A549 (cell line): Measurements from ENCODE around the gene MVP. TPM values are rescaled to one million over a fixed set of nuclear protein-coding genes. Genes with fewer than 3 reads are reported as not detected.
A peak's percentile ranks its signal among the peaks of the same experiment; 100 is the strongest.

Experiments
- ATAC-seq, 2 experiments: fragments of 200-7000 bp in 1 of 2; fragments of >200 bp in 1 of 2; cut with Nextera tagmentation in 1 of 2; cut with Tn5 transposase in 1 of 2; 3 replicates each; pipeline versions ENCODE4 v1.8.0 to v1.9.1; 2018 to 2020; ENCODE audit warnings: mild to moderate bottlenecking in 1 of 2, moderate library complexity in 1 of 2
- CTCF ChIA-PET: fragments of 300-600 bp; sonication (Branson Sonifier 250); formaldehyde crosslinking; extraction: SDS; loops from one replicate; lab custom pipeline; 2021; ENCODE audit warnings: antibody characterized with exemption, inconsistent platforms; lab: Yijun Ruan, JAX
- POLR2A ChIA-PET: fragments of 350-600 bp; formaldehyde crosslinking; extraction: SDS; loops from one replicate; lab custom pipeline; 2021; ENCODE audit warnings: antibody characterized with exemption, inconsistent platforms; lab: Yijun Ruan, JAX
- DNase-seq, 2 experiments: peaks; one replicate each; pipeline versions ENCODE4 v3.0.0 to v3.0.0-alpha.2; 2011 to 2016; ENCODE audit warnings: low read depth in 1 of 2, low spot score in 1 of 2
- FAIRE-seq: peaks from 2 replicates; lab custom pipeline; 2011; peaks lifted over from hg19 to GRCh38; lab: Jason Lieb, UNC
- H3K27ac ChIP-seq, 2 experiments: fragments of >200 bp; sonication (Bioruptor Twin); formaldehyde crosslinking; 3 replicates each; pipeline ENCODE4 v1.5.1; 2016 to 2017
- H3K4me1 ChIP-seq: fragments of >200 bp; sonication (Bioruptor Twin); formaldehyde crosslinking; 3 replicates; pipeline ENCODE4 v1.6.1; 2016
- H3K4me2 ChIP-seq: fragments of >200 bp; sonication (Bioruptor Twin); formaldehyde crosslinking; 3 replicates; pipeline ENCODE4 v1.6.1; 2016
- H3K4me3 ChIP-seq: fragments of >200 bp; sonication (Bioruptor Twin); formaldehyde crosslinking; 3 replicates; pipeline ENCODE4 v1.5.1; 2016
- H3K9me3 ChIP-seq: fragments of >200 bp; sonication (Bioruptor Twin); formaldehyde crosslinking; 3 replicates; pipeline ENCODE4 v1.6.1; 2016
- EHF ChIP-seq: fragments of 250-450 bp; sonication (Bioruptor Pico); IDR thresholded peaks from 2 replicates; pipeline ENCODE4 v1.5.0; 2020; ENCODE audit warnings: mild to moderate bottlenecking
- EHMT2 ChIP-seq: fragments of 200-600 bp; sonication (generic); IDR thresholded peaks from 2 replicates; pipeline ENCODE4 v1.6.1; 2016; ENCODE audit warnings: antibody characterized with exemption, low read depth, mild to moderate bottlenecking, moderate library complexity
- ESRRA ChIP-seq: fragments of 150-350 bp; IDR thresholded peaks from 2 replicates; pipeline ENCODE4 v1.6.1; 2014; ENCODE audit warnings: mild to moderate bottlenecking, low read length, borderline replicate concordance
- FOSB ChIP-seq: fragments of 250-450 bp; sonication (Bioruptor Pico); IDR thresholded peaks from 2 replicates; pipeline ENCODE4 v1.5.0; 2020; ENCODE audit warnings: mild to moderate bottlenecking, moderate library complexity
- GATA3 ChIP-seq: IDR thresholded peaks from 2 replicates; pipeline ENCODE4 v1.6.1; 2012; ENCODE audit warnings: borderline replicate concordance
- HOXB5 ChIP-seq: fragments of 250-450 bp; sonication (Bioruptor Pico); IDR thresholded peaks from 2 replicates; pipeline ENCODE4 v1.5.0; 2020; ENCODE audit warnings: mild to moderate bottlenecking, moderate library complexity
- JUNB ChIP-seq: fragments of >200 bp; sonication (Bioruptor Twin); formaldehyde crosslinking; IDR thresholded peaks from 2 replicates; pipeline ENCODE4 v1.6.1; 2016
- MAFK ChIP-seq: fragments of 450-650 bp; IDR thresholded peaks from 2 replicates; pipeline ENCODE4 v1.6.1; 2014; ENCODE audit not compliant: partially characterized antibody
- MYC ChIP-seq: IDR thresholded peaks from 2 replicates; pipeline ENCODE4 v1.6.1; 2012; ENCODE audit warnings: mild to moderate bottlenecking, inconsistent platforms, low read length, improper control_type of control experiment, borderline replicate concordance
- NR3C1 ChIP-seq: fragments of >200 bp; sonication (Bioruptor Twin); formaldehyde crosslinking; IDR thresholded peaks from 3 replicates; pipeline ENCODE4 v1.6.1; 2017
- POLR2A ChIP-seq: IDR thresholded peaks from 2 replicates; pipeline ENCODE4 v1.6.1; 2012; ENCODE audit warnings: mild to moderate bottlenecking, low read length
- RARB ChIP-seq: fragments of 250-450 bp; sonication (Bioruptor Pico); IDR thresholded peaks from 2 replicates; pipeline ENCODE4 v1.8.0; 2021; ENCODE audit warnings: mild to moderate bottlenecking, moderate library complexity
- RCOR1 ChIP-seq: fragments of 150-350 bp; IDR thresholded peaks from 2 replicates; pipeline ENCODE4 v1.6.1; 2014; ENCODE audit warnings: antibody characterized with exemption, low read length, low read depth
- RFX5 ChIP-seq: fragments of 450-650 bp; IDR thresholded peaks from 2 replicates; pipeline ENCODE4 v1.7.1; 2014; ENCODE audit warnings: antibody characterized with exemption, mild to moderate bottlenecking, moderate library complexity
- ZNF302 ChIP-seq: fragments of 250-450 bp; sonication (Bioruptor Pico); IDR thresholded peaks from 2 replicates; pipeline ENCODE4 v1.9.0; 2021; ENCODE audit warnings: inconsistent platforms, mild to moderate bottlenecking, moderate library complexity
- WGBS: methylation state at CpG from one replicate; pipeline ENCODE4 v1.1.6; 2017; ENCODE audit errors: missing lambda C conversion rate; 5-methylcytosine and 5-hydroxymethylcytosine counted together
- polyA plus RNA-seq, 4 experiments: library from polyadenylated mRNA; depleted of rRNA in 3 of 4; stranded (reverse); fragments of >200 nt; fragmentation: RNase III in 1 of 4; extraction: RNeasy Plus Mini Kit Qiagen cat#74134 plus additional on column Dnase treatment in 1 of 4; gene quantifications; 2 replicates in 3 of 4; 3 replicates in 1 of 4; pipeline ENCODE4 v1.2.3, GENCODE V29; 2011 to 2017
- TF ChIP-seq, protein P1 (sequence below): fragments of 450-650 bp; IDR thresholded peaks from 2 replicates; pipeline ENCODE4 v1.6.1; 2014; ENCODE audit warnings: antibody characterized with exemption
- TF ChIP-seq, protein P2 (sequence below): IDR thresholded peaks from 2 replicates; pipeline ENCODE4 v1.6.1; 2012
- TF ChIP-seq, protein P3 (sequence below): IDR thresholded peaks from 2 replicates; pipeline ENCODE4 v1.6.1; 2012
- TF ChIP-seq, protein P4 (sequence below): fragments of 250-450 bp; sonication (Bioruptor Pico); IDR thresholded peaks from 2 replicates; pipeline ENCODE4 v1.5.0; 2021; ENCODE audit warnings: mild to moderate bottlenecking, moderate library complexity, borderline replicate concordance
- TF ChIP-seq, protein P5 (sequence below): fragments of >200 bp; sonication (Bioruptor Twin); formaldehyde crosslinking; IDR thresholded peaks from 2 replicates; pipeline ENCODE4 v1.6.1; 2016
- TF ChIP-seq, protein P6 (sequence below): fragments of 250-450 bp; sonication (Bioruptor Pico); IDR thresholded peaks from 2 replicates; pipeline ENCODE4 v1.5.0; 2020; ENCODE audit warnings: low read depth, mild to moderate bottlenecking, moderate library complexity

MVP gene
- polyA plus RNA-seq, 2 of the 4 experiments (the other 2 are of a cell fraction), result 73.3 to 106 TPM

DNA sequence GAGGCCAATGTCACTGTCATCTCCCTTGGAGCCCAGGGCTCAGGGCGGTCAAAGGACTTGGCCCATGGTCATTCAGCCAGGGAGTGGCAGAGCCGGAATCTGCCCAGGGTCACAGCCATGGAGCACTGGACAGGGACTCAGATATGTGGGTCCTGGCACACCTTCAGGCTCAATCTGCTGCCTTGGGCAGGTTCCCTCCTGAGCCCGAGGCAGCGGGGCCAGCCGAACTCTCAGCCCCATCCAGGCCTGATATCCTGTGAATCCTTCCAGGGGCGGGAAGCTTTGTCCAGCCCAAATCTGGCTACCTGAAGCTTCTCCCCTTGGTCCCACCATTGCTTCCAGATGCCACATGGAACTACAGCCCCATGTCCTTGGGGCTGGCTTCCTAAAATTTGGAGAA, 54.9 kb downstream of the MVP start:
- TF ChIP-seq MYC (no peak), RCOR1 (no peak), EHMT2 (no peak), RARB (CRISPR knock-in tag) (no peak), HOXB5 (CRISPR knock-in tag) (no peak), ESRRA (no peak), RFX5 (no peak), JUNB (no peak), MAFK (no peak), FOSB (CRISPR knock-in tag) (no peak), EHF (CRISPR knock-in tag) (no peak), GATA3 (no peak), NR3C1 (no peak)
- TF ChIP-seq, protein P1, sequence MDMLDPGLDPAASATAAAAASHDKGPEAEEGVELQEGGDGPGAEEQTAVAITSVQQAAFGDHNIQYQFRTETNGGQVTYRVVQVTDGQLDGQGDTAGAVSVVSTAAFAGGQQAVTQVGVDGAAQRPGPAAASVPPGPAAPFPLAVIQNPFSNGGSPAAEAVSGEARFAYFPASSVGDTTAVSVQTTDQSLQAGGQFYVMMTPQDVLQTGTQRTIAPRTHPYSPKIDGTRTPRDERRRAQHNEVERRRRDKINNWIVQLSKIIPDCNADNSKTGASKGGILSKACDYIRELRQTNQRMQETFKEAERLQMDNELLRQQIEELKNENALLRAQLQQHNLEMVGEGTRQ, result no peak
- TF ChIP-seq, protein P2, sequence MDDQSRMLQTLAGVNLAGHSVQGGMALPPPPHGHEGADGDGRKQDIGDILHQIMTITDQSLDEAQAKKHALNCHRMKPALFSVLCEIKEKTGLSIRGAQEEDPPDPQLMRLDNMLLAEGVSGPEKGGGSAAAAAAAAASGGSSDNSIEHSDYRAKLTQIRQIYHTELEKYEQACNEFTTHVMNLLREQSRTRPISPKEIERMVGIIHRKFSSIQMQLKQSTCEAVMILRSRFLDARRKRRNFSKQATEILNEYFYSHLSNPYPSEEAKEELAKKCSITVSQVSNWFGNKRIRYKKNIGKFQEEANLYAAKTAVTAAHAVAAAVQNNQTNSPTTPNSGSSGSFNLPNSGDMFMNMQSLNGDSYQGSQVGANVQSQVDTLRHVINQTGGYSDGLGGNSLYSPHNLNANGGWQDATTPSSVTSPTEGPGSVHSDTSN, result no peak
- TF ChIP-seq, protein P3, sequence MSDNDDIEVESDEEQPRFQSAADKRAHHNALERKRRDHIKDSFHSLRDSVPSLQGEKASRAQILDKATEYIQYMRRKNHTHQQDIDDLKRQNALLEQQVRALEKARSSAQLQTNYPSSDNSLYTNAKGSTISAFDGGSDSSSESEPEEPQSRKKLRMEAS, result no peak
- TF ChIP-seq, protein P4, sequence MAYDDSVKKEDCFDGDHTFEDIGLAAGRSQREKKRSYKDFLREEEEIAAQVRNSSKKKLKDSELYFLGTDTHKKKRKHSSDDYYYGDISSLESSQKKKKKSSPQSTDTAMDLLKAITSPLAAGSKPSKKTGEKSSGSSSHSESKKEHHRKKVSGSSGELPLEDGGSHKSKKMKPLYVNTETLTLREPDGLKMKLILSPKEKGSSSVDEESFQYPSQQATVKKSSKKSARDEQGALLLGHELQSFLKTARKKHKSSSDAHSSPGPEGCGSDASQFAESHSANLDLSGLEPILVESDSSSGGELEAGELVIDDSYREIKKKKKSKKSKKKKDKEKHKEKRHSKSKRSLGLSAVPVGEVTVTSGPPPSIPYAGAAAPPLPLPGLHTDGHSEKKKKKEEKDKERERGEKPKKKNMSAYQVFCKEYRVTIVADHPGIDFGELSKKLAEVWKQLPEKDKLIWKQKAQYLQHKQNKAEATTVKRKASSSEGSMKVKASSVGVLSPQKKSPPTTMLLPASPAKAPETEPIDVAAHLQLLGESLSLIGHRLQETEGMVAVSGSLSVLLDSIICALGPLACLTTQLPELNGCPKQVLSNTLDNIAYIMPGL (CRISPR knock-in tag), result no peak
- TF ChIP-seq, protein P5, sequence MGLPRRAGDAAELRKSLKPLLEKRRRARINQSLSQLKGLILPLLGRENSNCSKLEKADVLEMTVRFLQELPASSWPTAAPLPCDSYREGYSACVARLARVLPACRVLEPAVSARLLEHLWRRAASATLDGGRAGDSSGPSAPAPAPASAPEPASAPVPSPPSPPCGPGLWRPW, result no peak
- TF ChIP-seq, protein P6, sequence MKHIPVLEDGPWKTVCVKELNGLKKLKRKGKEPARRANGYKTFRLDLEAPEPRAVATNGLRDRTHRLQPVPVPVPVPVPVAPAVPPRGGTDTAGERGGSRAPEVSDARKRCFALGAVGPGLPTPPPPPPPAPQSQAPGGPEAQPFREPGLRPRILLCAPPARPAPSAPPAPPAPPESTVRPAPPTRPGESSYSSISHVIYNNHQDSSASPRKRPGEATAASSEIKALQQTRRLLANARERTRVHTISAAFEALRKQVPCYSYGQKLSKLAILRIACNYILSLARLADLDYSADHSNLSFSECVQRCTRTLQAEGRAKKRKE (CRISPR knock-in tag), result no peak
- ChIA-PET POLR2A (interaction anchor here (0.6 kb wide), 1 partner anchor 53 kb away, joined by 3 read pairs; no protein-coding TSS in a partner anchor), CTCF (interaction anchor here (0.8 to 1.6 kb wide), 3 partner anchors 12 to 55 kb away, joined by 3 to 5 read pairs (median 3); partner anchors contain the start of genes CDIPT and MVP)
- Histone ChIP-seq H3K9me3 (no peaks in the 10 kb centered on the region), H3K4me2 (no peak overlapping the region), H3K27ac (no peak overlapping the region), H3K4me3 (no peak overlapping the region), H3K4me1 (0 out of 3 replicates have a peak, but pooled peaks cover 3% of the 10 kb centered on the region)
- no peak for ATAC-seq
- FAIRE-seq, result no peak
- no peak for DNase-seq
- WGBS, result 84% methylated on average over 4 of the region's 6 CpGs

DNA sequence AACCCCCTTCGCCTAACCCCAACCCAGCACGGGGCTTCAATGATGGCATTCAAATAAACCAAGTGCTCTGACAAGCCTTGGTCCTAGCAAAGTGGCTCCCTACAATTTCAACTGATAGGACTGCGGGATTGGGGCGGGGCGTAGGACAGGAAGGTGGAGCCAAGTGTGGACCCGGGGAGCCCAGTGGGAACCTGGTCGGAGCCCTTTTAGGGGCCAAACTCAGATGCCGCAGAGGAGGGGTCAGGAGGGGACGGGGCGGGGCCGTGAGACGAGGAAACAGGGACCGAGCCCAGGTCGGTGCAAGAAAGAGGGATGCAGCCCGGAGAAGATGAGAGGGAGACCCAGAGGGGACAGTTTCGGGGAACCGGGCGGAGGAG, 55.9 kb downstream of the MVP start:
- peak; percentile 30 to 68; a peak in 4 of 6 replicates for ATAC-seq
- Histone ChIP-seq H3K4me3 (peak overlapping the region; percentile 43), H3K9me3 (no peaks in the 10 kb centered on the region), H3K4me2 (peak overlapping the region; percentile 75), H3K27ac (peak overlapping the region in 1 of 2 experiments; percentile 45; a peak in 1 of 6 replicates), H3K4me1 (0 out of 3 replicates have a peak, but pooled peaks cover 3% of the 10 kb centered on the region)
- 25% methylated on average over 15 of the region's 18 CpGs for WGBS
- ChIA-PET CTCF (interaction anchor here (0.8 to 1.2 kb wide), 2 partner anchors 18 to 176 kb away, joined by 3 to 4 read pairs; no protein-coding TSS in a partner anchor), POLR2A (no interaction called here)
- no peak for TF ChIP-seq ZNF302 (CRISPR knock-in tag)
- TF ChIP-seq, protein P1, result no peak
- TF ChIP-seq, protein P2, result no peak
- no peak for TF ChIP-seq POLR2A
- DNase-seq, result no peak
- FAIRE-seq, result no peak
